Measurements from ENCODE around the gene BHMT.
"Not testable (repeated sequence)": the region's sequence is repeated elsewhere in the genome, so short reads cannot be mapped to it uniquely, and the experiment has no call there.

BHMT gene

GRCh38 chr5:79180449-79180848 lies 68.8 kb downstream of the BHMT start:
- not testable (repeated sequence) for DNase-seq

GRCh38 chr5:79181419-79182022 lies 69.9 kb downstream of the BHMT start:
- no peak for DNase-seq
